Caco-2 (cell line): Measurements from ENCODE around the gene NOXA1. TPM values are rescaled to one million over a fixed set of nuclear protein-coding genes. Genes with fewer than 3 reads are reported as not detected.

Source experiments
- BruUV-seq: library from RNA; stranded (reverse); fragments of 400-500 nt; replicated peaks from 2 replicates; lab custom pipeline; 2021; lab: Mats Ljungman, UMichigan
- CTCF ChIA-PET: fragments of 300-600 bp; sonication (Branson Sonifier 250); formaldehyde crosslinking; loops from one replicate; lab custom pipeline; 2022; ENCODE audit warnings: antibody characterized with exemption; lab: Charles Lee
- POLR2A ChIA-PET: fragments of 300-600 bp; sonication (Branson Sonifier 250); formaldehyde crosslinking; loops from one replicate; lab custom pipeline; 2022; ENCODE audit warnings: antibody characterized with exemption; lab: Charles Lee
- DNase-seq, 2 experiments: peaks; one replicate each; pipeline versions ENCODE4 v3.0.0 to v3.0.0-alpha.2; 2020 to 2022
- H3K27me3 ChIP-seq: replicated peaks from 2 replicates; pipeline ENCODE4 v1.6.0; 2011; ENCODE audit warnings: low read length; ENCODE audit not compliant: control insufficient read depth, insufficient read depth
- H3K36me3 ChIP-seq: 2 replicates; pipeline ENCODE4 v1.5.1; 2011; ENCODE audit warnings: low read length; ENCODE audit not compliant: control insufficient read depth, insufficient read depth
- H3K4me1 ChIP-seq: fragments of 250-450 bp; sonication (Bioruptor Pico); 2 replicates; pipeline ENCODE4 v1.5.1; 2020; ENCODE audit warnings: mild to moderate bottlenecking
- H3K4me3 ChIP-seq: 2 replicates; pipeline ENCODE4 v1.5.1; 2011; ENCODE audit warnings: low read depth, mild to moderate bottlenecking, control low read depth, low read length
- H3K9me3 ChIP-seq: fragments of 250-450 bp; sonication (Bioruptor Pico); 2 replicates; pipeline ENCODE4 v1.5.1; 2020; ENCODE audit warnings: mild to moderate bottlenecking, moderate library complexity
- H3K27ac Mint-ChIP-seq: one replicate; pipeline ENCODE4 v1.8.0; 2022; ENCODE audit warnings: mixed read lengths; ENCODE audit not compliant: unreplicated experiment
- H3K27me3 Mint-ChIP-seq: one replicate; pipeline ENCODE4 v1.8.0; 2022; ENCODE audit warnings: mixed read lengths; ENCODE audit not compliant: insufficient read depth, unreplicated experiment
- H3K36me3 Mint-ChIP-seq: one replicate; pipeline ENCODE4 v1.8.0; 2022; ENCODE audit warnings: mild to moderate bottlenecking, mixed read lengths; ENCODE audit not compliant: insufficient read depth, unreplicated experiment
- H3K4me1 Mint-ChIP-seq: one replicate; pipeline ENCODE4 v1.8.0; 2022; ENCODE audit warnings: low read depth, mixed read lengths; ENCODE audit not compliant: unreplicated experiment
- H3K4me3 Mint-ChIP-seq: one replicate; pipeline ENCODE4 v1.8.0; 2022; ENCODE audit warnings: mild to moderate bottlenecking, moderate library complexity, mixed read lengths; ENCODE audit not compliant: unreplicated experiment
- H3K9me3 Mint-ChIP-seq: one replicate; pipeline ENCODE4 v1.8.0; 2022; ENCODE audit warnings: mixed read lengths; ENCODE audit not compliant: unreplicated experiment
- CTCF ChIP-seq, 2 experiments: fragments of 200-600 bp in 1 of 2; IDR thresholded peaks; 1 replicate in 1 of 2; 2 replicates in 1 of 2; pipeline versions ENCODE4 v1.5.1 to v1.8.0; 2011 to 2022; ENCODE audit warnings: antibody characterized with exemption in 1 of 2, control low read depth in 1 of 2, inconsistent platforms in 1 of 2, low read depth in 1 of 2, low read length in 1 of 2, mild to moderate bottlenecking in 1 of 2, moderate library complexity in 1 of 2; ENCODE audit not compliant: insufficient read depth in 1 of 2, severe bottlenecking in 1 of 2, unreplicated experiment in 1 of 2
- intact Hi-C: fragments of 100-400 bp; cut with micrococcal nuclease; formaldehyde crosslinking; loops from one replicate; pipeline ENCODE4 v1.10.0; 2022; ENCODE audit not compliant: unreplicated experiment
- total RNA-seq: library from RNA; stranded (reverse); gene quantifications from 2 replicates; pipeline ENCODE4 v1.2.3, GENCODE V29; 2022

NOXA1 gene
- total RNA-seq, 1 experiment from 2014 or later, result 8.6 TPM

- peaks cover 3% of the 10 kb centered on the region for H3K4me1 Mint-ChIP-seq
- no peak for DNase-seq
- no peaks in the 10 kb centered on the region for H3K9me3 Mint-ChIP-seq
- no peak overlapping the region for H3K27ac Mint-ChIP-seq
- peaks cover 7% of the 10 kb centered on the region for H3K36me3 ChIP-seq
- ChIA-PET POLR2A (no interaction called here), CTCF (no interaction called here)
- intact Hi-C loops, result no loop called here
- H3K9me3 ChIP-seq, result no peaks in the 10 kb centered on the region; the same call in 1 of the 2 replicates
- H3K27me3 Mint-ChIP-seq, result no peaks in the 10 kb centered on the region
- H3K36me3 Mint-ChIP-seq, result peaks cover 60% of the 10 kb centered on the region
- BruUV-seq, result no TSS peak
- no peak overlapping the region for H3K4me3 ChIP-seq
- H3K4me3 Mint-ChIP-seq, result no peak overlapping the region
- TF ChIP-seq CTCF (IDR thresholded peaks at IDR 0.05; ENCODE audit: insufficient read depth in 1 of 2, low read depth in 1 of 2, low read length in 1 of 2, severe bottlenecking in 1 of 2, unreplicated experiment in 1 of 2), result no peak
- H3K27me3 ChIP-seq, result no peaks in the 10 kb centered on the region
- H3K4me1 ChIP-seq, result 0 out of 2 replicates have a peak, but pooled peaks cover 5% of the 10 kb centered on the region
Measured at GRCh38 chr9:137452006-137452760, 29.0 kb downstream of the NOXA1 start.

- H3K4me1 Mint-ChIP-seq, result no peaks in the 10 kb centered on the region
- ChIA-PET POLR2A (no interaction called here), CTCF (no interaction called here)
- no peaks in the 10 kb centered on the region for H3K27me3 Mint-ChIP-seq
- no peak for DNase-seq
- Histone ChIP-seq H3K9me3 (no peaks in the 10 kb centered on the region; the same call in 1 of the 2 replicates), H3K36me3 (peaks cover 8% of the 10 kb centered on the region), H3K4me3 (no peak overlapping the region), H3K4me1 (peaks cover 5% of the 10 kb centered on the region; the same call in 1 of the 2 replicates), H3K27me3 (no peaks in the 10 kb centered on the region)
- H3K27ac Mint-ChIP-seq, result no peak overlapping the region
- H3K4me3 Mint-ChIP-seq, result no peak overlapping the region
- peaks cover 54% of the 10 kb centered on the region for H3K36me3 Mint-ChIP-seq
- no peak for TF ChIP-seq CTCF (IDR thresholded peaks at IDR 0.05; ENCODE audit: insufficient read depth in 1 of 2, low read depth in 1 of 2, low read length in 1 of 2, severe bottlenecking in 1 of 2, unreplicated experiment in 1 of 2)
- BruUV-seq, result no TSS peak
- H3K9me3 Mint-ChIP-seq, result no peaks in the 10 kb centered on the region
- intact Hi-C loops, result no loop called here
Measured at GRCh38 chr9:137452761-137453642, 29.8 kb downstream of the NOXA1 start.

- no peaks in the 10 kb centered on the region for H3K4me1 Mint-ChIP-seq
- Histone ChIP-seq H3K36me3 (peaks cover 8% of the 10 kb centered on the region), H3K9me3 (no peaks in the 10 kb centered on the region; the same call in 1 of the 2 replicates), H3K27me3 (no peaks in the 10 kb centered on the region), H3K4me3 (no peak overlapping the region), H3K4me1 (peaks cover 5% of the 10 kb centered on the region; the same call in 1 of the 2 replicates)
- TF ChIP-seq CTCF (IDR thresholded peaks at IDR 0.05; ENCODE audit: insufficient read depth in 1 of 2, low read depth in 1 of 2, low read length in 1 of 2, severe bottlenecking in 1 of 2, unreplicated experiment in 1 of 2), result no peak
- no peak overlapping the region for H3K27ac Mint-ChIP-seq
- H3K36me3 Mint-ChIP-seq, result peaks cover 54% of the 10 kb centered on the region
- H3K4me3 Mint-ChIP-seq, result no peak overlapping the region
- POLR2A ChIA-PET, result no interaction called here
- BruUV-seq, result no TSS peak
- intact Hi-C loops, result no loop called here
- no peaks in the 10 kb centered on the region for H3K27me3 Mint-ChIP-seq
- H3K9me3 Mint-ChIP-seq, result no peaks in the 10 kb centered on the region
- peak in 1 of 2 experiments; percentile 51 for DNase-seq
- CTCF ChIA-PET, result no interaction called here
Measured at GRCh38 chr9:137453643-137454081, 30.5 kb downstream of the NOXA1 start.
